ENCODE measurements around the gene RIN2.
A peak's percentile ranks its signal among the peaks of the same experiment; 100 is the strongest.

The RIN2 gene

GRCh38 chr20:19767070-19767469 is 9.0 kb downstream of the RIN2 start:
- no peak for DNase-seq (ENCODE audit: low spot score)

- DNase-seq (ENCODE audit: low spot score), result no peak
Observed at GRCh38 chr20:19768325-19768842, 10.3 kb downstream of the RIN2 start.

- DNase-seq (ENCODE audit: low spot score), result no peak
Observed at GRCh38 chr20:19769507-19769906, 11.4 kb downstream of the RIN2 start.

- no peak for DNase-seq (ENCODE audit: low spot score)
Observed at GRCh38 chr20:19770375-19770774, 12.3 kb downstream of the RIN2 start.

DNA sequence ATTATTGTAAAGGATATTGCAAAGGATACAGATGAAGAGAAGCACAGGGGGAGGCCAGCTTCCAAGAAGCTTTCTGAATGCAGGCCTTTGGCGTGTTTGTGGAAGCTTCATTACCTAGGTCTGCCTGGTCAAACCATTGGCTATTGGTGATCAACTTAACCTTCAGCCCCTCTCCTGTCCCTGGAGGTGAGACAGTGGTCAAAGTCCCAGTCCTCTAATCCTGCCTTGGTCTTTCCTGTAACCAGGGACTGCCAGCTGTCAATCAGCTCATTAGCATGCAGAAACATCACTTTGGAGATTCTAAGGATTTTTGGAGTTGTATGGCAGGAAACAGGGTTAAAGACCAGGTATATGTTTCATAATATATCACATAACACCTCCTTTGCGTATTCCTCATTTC is 13.0 kb downstream of the RIN2 start:
- DNase-seq (ENCODE audit: low spot score), result no peak

DNA sequence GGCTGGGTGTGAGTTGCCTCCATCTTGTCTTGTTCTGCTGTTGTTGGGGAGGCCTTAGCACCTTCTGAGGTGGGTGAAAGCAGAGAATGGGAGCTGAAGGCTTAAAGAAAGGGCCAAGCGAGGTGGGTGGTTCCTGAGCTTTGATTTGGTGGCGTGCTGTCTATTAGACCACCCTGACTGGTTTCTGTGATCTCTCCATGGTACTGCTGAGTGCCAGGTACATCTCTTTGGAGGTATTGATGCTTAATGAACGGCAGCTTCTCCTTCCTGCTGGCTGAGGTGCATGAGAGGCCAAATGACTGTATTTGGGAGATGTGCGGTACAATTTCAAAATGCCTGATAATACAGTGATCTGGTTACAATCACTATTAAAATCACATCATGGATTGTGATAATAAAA is 15.4 kb downstream of the RIN2 start:
- DNase-seq (ENCODE audit: low spot score), result no peak

DNA sequence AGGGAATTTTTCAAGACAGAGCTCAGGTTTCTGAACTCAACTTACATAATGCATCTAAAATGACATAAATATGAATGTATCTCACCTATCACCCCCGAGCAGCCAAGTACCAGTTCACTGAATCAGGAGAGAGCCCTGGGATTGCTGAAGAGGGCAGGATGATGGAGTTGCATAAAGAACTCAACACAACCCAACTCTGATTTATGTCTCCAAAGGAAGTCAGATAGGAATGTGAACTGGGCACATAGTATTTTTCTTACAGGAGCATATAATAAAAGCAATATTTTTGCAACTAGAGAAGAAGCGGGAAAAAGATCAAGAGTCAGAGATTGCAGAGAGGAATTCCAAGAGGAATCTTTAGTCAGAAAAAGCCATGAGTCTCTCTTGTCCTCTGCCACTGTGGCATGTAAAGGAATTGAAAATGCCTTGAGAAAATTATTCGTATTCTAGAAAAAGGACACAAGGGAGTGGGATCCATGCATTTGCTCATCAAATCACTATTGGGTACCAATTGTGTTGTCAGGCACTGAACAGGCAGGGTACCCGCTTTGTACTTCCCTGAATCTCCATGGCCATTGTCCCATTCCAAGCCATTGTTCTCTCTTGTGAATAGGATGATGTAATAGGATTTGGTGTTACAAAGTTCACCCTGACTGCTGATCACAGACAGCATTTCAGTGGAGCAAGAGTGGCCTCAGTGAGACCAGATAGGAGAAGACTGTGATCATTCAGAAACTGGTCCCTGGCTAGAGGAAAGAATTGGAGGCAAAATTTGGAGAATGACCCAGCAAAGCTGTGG is 16.3 kb downstream of the RIN2 start:
- DNase-seq (ENCODE audit: low spot score), result no peak

DNA sequence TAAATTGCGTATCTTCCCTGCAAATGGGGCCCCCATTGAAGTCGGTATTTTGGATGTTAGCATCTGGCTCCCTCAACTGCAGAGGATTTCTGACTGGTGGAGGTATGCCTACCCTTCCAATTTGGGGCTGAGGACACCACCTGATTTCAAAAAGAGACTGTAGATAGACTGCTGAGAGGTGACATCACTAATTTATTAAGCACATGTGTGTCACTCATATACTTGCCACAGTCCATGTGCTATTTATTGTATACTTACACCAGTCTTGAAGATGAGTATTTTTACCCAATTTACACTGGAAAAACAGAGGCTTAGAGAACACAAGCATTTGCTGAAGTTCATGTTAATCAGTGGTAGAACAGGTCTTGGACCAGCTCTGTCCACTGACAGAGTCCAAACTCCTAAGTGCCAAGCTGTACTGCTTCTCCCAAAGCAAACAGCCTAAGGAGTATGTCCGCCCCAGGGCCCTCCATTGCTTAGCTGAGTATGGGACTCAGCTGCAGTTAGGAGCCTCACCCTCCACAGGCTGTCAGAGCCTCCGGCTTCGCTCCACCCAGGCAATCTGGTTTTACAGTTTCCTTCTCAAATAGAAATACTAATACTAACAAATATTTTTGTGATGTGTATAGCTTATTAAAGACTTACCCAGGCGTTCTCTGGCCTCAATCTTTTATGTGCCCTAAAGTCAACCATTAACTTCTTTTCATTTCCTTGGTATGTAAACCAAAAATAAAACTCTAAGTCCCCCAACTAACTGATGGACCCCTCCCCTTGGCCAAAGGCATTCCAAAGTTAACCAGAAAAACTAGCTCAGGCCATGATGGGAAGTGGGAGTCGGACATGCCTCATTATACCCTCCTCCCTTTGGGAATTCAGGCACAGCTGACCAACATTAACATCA is 17.5 kb downstream of the RIN2 start:
- no peak for DNase-seq (ENCODE audit: low spot score)

GRCh38 chr20:19777315-19777714 is 19.3 kb downstream of the RIN2 start:
- DNase-seq (ENCODE audit: low spot score), result no peak

- no peak for DNase-seq (ENCODE audit: low spot score)
Observed at GRCh38 chr20:19777981-19778380, 19.9 kb downstream of the RIN2 start.

- no peak for DNase-seq (ENCODE audit: low spot score)
Observed at GRCh38 chr20:19778404-19778803, 20.3 kb downstream of the RIN2 start.

- DNase-seq (ENCODE audit: low spot score), result no peak
Observed at GRCh38 chr20:19779634-19780033, 21.6 kb downstream of the RIN2 start.

GRCh38 chr20:19780261-19780660 is 22.2 kb downstream of the RIN2 start:
- no peak for DNase-seq (ENCODE audit: low spot score)

GRCh38 chr20:19781235-19781634 is 23.2 kb downstream of the RIN2 start:
- no peak for DNase-seq (ENCODE audit: low spot score)

DNA sequence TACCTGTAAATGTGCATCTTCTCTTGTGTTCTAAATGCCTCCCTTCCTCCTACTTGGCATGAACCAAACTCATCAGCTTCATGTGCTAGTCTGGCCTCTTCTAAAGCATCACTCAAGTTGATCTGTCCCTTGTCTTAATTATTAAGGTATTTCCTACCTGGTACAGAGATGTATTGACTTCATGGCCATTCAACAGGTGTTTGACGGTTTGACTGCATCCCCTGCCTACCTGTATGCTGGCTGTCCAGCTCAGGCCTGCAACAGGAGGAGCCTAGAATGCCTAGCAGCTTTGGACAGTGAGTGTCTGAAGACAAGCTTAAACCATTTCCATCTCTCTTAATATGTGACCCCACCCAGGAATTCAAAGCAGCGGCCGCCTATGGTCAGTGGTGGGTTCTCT is 24.6 kb downstream of the RIN2 start:
- DNase-seq (ENCODE audit: low spot score), result no peak

GRCh38 chr20:19783966-19784401 is 25.9 kb downstream of the RIN2 start:
- no peak for DNase-seq (ENCODE audit: low spot score)

DNA sequence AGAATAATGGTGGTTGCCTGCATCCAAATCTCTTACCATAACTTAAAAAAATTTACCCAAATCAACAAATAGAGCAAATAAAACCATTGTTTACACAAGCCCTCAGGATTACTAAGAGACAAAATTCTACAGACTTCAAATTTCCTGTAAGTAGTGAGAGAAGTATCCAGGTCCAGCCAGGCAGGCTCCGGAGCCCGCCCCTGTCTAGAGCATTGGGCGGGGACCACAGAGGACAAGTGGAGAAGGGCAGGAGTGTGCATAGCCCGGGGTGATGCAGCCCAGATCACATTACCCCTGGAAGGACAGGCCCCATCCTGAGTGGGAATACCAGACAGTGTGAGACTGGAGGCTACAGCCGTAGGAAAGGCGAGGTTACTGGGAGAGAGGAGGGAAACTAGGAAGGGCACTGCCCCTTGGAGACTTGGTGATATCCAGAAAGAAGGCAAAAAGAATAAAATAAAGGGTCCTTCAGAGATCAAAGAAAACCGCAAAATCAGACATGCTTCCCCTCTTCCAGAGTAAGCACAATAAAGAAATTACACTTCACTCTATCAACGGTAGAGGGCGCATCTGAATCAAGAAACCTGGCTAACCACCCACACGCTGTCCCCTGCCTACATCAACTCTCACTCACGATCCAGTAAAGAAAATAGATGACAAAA is 26.6 kb downstream of the RIN2 start:
- DNase-seq (ENCODE audit: low spot score), result peak; percentile 75

GRCh38 chr20:19785173-19785982 is 27.3 kb downstream of the RIN2 start:
- no peak for DNase-seq (ENCODE audit: low spot score)

- no peak for DNase-seq (ENCODE audit: low spot score)
Observed at GRCh38 chr20:19785983-19786285, 27.9 kb downstream of the RIN2 start.

DNA sequence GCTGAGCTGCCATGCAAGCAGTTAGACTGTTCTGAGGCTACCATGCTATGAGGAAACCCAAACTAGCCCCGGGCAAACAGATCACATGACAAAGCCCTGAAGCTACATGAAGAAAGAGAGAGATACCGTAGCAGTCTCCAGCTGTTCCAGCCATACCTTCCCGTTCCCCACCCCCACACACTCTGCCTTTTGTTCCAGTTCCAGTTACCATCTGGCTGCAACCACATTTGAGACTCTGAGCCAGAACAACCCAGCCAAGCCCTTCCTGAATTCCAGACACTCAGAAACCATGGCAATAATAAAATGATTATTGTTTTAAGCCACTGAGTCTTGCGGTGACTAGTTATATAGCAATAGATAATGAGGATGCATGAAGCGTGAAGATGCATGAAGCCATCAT is 28.3 kb downstream of the RIN2 start:
- DNase-seq (ENCODE audit: low spot score), result no peak

DNA sequence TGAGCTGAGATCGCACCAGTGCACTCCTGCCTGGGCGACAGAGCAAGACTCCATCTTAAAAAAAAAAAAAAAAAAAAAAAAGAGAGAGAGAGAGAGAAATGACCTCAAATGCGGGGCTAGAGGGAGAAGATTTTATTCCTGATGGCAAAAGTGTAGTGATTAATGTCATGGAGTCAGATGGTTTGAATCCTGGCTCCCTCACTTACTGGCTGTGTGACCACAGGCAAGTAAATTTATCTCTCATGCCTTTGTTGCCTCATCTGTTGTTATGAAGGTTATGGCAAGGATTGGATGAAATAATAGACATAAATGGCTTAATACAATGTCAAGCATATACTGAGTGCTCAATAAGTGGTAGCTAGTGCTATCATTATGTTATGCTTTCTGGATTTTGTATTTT is 29.3 kb downstream of the RIN2 start:
- no peak for DNase-seq (ENCODE audit: low spot score)

- DNase-seq (ENCODE audit: low spot score), result no peak
Observed at GRCh38 chr20:19789009-19789408, 31.0 kb downstream of the RIN2 start.

Measured in NAMALWA (cell line).